Measurements from ENCODE around the gene RHOBTB3. TPM values are rescaled to one million over a fixed set of nuclear protein-coding genes. Genes with fewer than 3 reads are reported as not detected.

RHOBTB3 gene, protein sequence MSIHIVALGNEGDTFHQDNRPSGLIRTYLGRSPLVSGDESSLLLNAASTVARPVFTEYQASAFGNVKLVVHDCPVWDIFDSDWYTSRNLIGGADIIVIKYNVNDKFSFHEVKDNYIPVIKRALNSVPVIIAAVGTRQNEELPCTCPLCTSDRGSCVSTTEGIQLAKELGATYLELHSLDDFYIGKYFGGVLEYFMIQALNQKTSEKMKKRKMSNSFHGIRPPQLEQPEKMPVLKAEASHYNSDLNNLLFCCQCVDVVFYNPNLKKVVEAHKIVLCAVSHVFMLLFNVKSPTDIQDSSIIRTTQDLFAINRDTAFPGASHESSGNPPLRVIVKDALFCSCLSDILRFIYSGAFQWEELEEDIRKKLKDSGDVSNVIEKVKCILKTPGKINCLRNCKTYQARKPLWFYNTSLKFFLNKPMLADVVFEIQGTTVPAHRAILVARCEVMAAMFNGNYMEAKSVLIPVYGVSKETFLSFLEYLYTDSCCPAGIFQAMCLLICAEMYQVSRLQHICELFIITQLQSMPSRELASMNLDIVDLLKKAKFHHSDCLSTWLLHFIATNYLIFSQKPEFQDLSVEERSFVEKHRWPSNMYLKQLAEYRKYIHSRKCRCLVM
- total RNA-seq (37.6 and 44.1 TPM in 2 replicates), polyA plus RNA-seq (42.2 and 52.1 TPM in 2 replicates), polyA minus RNA-seq (136 and 161 TPM in 2 replicates), Bru-seq, nascent RNA (percentile 86 among the genes with signal in this experiment), BruChase-seq, experiment 1, labeled RNA remaining after a 6-hour chase (percentile 85 among the genes with signal in this experiment), BruChase-seq, experiment 2, labeled RNA remaining after a 2-hour chase (percentile 81 among the genes with signal in this experiment)
- 30.3 and 34.4 TPM in 2 replicates for polyA plus RNA-seq (2011; cell fraction: cytosol; rRNA removed)
- polyA plus RNA-seq (2011; cell fraction: nucleus; rRNA removed), result 37.8 and 40.0 TPM in 2 replicates
- polyA plus RNA-seq (2012), result 31.3 and 52.7 TPM in 2 replicates
- polyA minus RNA-seq (2011; cell fraction: cytosol; rRNA and poly(A)+ RNA removed), result 327 TPM
- polyA minus RNA-seq (2011; cell fraction: nucleus; rRNA and poly(A)+ RNA removed), result 110 and 126 TPM in 2 replicates
- long read RNA-seq, full-length matches to known transcripts, result 32 of 60 reads
- long read RNA-seq, partial matches to known transcripts, result 11 of 60 reads
- long read RNA-seq, other reads (novel, unspliced or antisense), result 17 of 60 reads

- Histone ChIP-seq H3K4me1 (ENCODE audit: control insufficient read depth, extremely low read depth, insufficient read depth, low read length) (peaks cover 47% of the 10 kb centered on the region), H3K36me3 (ENCODE audit: control insufficient read depth in 2 of 2, extremely low read depth in 1 of 2, insufficient read depth in 2 of 2, low read length in 2 of 2) (no peaks in the 10 kb centered on the region), H3K79me2 (ENCODE audit: control insufficient read depth, insufficient read depth, low read length) (peaks cover 10% of the 10 kb centered on the region), H4K20me1 (replicated peaks; ENCODE audit: control insufficient read depth, extremely low read depth, insufficient read depth, low read length) (no peaks in the 10 kb centered on the region), H3K4me3 (replicated peaks in 1 of 3; ENCODE audit: insufficient read depth in 1 of 3, low read depth in 1 of 3, low read length in 3 of 3) (peak within 1 kb of the TSS; percentile 35 to 95 (median 74)), H3K9me3 (replicated peaks; ENCODE audit: control insufficient read depth, insufficient read depth, low read length) (no peaks in the 10 kb centered on the region), H3K27ac (ENCODE audit: insufficient read depth, low read depth, low read length) (peak within 1 kb of the TSS; percentile 56), H2AFZ (ENCODE audit: low read depth, low read length) (peak within 1 kb of the TSS; percentile 2), H3K27me3 (ENCODE audit: control insufficient read depth in 2 of 2, insufficient read depth in 2 of 2, low read length in 2 of 2) (no peaks in the 10 kb centered on the region), H3K9ac (replicated peaks; ENCODE audit: extremely low read depth, insufficient read depth, low read length) (peak within 1 kb of the TSS; percentile 54), H3K9me1 (replicated peaks; ENCODE audit: control insufficient read depth, extremely low read depth, insufficient read depth, low read length) (no peaks in the 10 kb centered on the region), H3K4me2 (ENCODE audit: insufficient read depth, low read length) (peak within 1 kb of the TSS; percentile 95)
- ChIA-PET CTCF (interaction anchor here (0.6 to 2.9 kb wide), 22 partner anchors 10 to 116 kb away, joined by 3 to 41 read pairs (median 4); partner anchors contain the start of gene RFESD), POLR2A (interaction anchor here (0.6 to 1.8 kb wide), 8 partner anchors 11 to 550 kb away, joined by 3 to 6 read pairs (median 4); partner anchors contain the start of genes GLRX and RFESD)
- dilution Hi-C loops (cut with MboI; ENCODE audit: extremely low pct_ligation_motif_present, low sequenced_read_pairs), result no loop called here
- DNase-seq (ENCODE audit: low read depth, low spot score), result peak; percentile 88
- BruUV-seq (replicated peaks), result TSS peak; percentile 58
- TF ChIP-seq POLR2AphosphoS5 (IDR thresholded peaks at IDR 0.05; ENCODE audit: insufficient read depth, low read depth, low read length) (peak; percentile 79), MYC (IDR thresholded peaks at IDR 0.05; ENCODE audit: low read depth, low read length) (no peak), JUN (IDR thresholded peaks at IDR 0.05; ENCODE audit: borderline replicate concordance, insufficient read depth, insufficient read length, low read depth) (no peak), GATA2 (IDR thresholded peaks at IDR 0.05; ENCODE audit: insufficient read depth, insufficient read length, low read depth, low read length) (no peak), POLR2A (IDR thresholded peaks at IDR 0.05; ENCODE audit: low read depth, low read length) (peak; percentile 39), FOS (IDR thresholded peaks at IDR 0.05; ENCODE audit: borderline replicate concordance, insufficient read depth, low read length) (no peak), EZH2 (IDR thresholded peaks at IDR 0.05; ENCODE audit: borderline replicate concordance, low read depth, low read length, severe bottlenecking) (no peak)
- TF ChIP-seq, protein P1, sequence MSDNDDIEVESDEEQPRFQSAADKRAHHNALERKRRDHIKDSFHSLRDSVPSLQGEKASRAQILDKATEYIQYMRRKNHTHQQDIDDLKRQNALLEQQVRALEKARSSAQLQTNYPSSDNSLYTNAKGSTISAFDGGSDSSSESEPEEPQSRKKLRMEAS (IDR thresholded peaks at IDR 0.05; ENCODE audit: insufficient read depth, insufficient read length), result no peak
- TF ChIP-seq, protein P2, sequence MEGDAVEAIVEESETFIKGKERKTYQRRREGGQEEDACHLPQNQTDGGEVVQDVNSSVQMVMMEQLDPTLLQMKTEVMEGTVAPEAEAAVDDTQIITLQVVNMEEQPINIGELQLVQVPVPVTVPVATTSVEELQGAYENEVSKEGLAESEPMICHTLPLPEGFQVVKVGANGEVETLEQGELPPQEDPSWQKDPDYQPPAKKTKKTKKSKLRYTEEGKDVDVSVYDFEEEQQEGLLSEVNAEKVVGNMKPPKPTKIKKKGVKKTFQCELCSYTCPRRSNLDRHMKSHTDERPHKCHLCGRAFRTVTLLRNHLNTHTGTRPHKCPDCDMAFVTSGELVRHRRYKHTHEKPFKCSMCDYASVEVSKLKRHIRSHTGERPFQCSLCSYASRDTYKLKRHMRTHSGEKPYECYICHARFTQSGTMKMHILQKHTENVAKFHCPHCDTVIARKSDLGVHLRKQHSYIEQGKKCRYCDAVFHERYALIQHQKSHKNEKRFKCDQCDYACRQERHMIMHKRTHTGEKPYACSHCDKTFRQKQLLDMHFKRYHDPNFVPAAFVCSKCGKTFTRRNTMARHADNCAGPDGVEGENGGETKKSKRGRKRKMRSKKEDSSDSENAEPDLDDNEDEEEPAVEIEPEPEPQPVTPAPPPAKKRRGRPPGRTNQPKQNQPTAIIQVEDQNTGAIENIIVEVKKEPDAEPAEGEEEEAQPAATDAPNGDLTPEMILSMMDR (IDR thresholded peaks at IDR 0.05; ENCODE audit: extremely low read depth in 1 of 2, insufficient read depth in 1 of 2, low read depth in 1 of 2, low read length in 2 of 2), result peak in 1 of 2 donors; percentile 1
- peak; percentile 73 for FAIRE-seq
- intact Hi-C loops (cut with micrococcal nuclease), result loop anchor here (1.0 to 5.0 kb wide), 9 partner anchors 14 to 231 kb away; partner anchors contain the start of genes ARSK, ELL2, GLRX and RFESD
Observed at GRCh38 chr5:95730730-95731570, at the start of gene RHOBTB3. RHOBTB3 (plus strand) TSS chr5:95731336; CDS start chr5:95731683, 347 bp downstream.

Data from endothelial cell of umbilical vein (primary cell).